Measurements from ENCODE around the gene ZSCAN10.

The ZSCAN10 gene

DNA sequence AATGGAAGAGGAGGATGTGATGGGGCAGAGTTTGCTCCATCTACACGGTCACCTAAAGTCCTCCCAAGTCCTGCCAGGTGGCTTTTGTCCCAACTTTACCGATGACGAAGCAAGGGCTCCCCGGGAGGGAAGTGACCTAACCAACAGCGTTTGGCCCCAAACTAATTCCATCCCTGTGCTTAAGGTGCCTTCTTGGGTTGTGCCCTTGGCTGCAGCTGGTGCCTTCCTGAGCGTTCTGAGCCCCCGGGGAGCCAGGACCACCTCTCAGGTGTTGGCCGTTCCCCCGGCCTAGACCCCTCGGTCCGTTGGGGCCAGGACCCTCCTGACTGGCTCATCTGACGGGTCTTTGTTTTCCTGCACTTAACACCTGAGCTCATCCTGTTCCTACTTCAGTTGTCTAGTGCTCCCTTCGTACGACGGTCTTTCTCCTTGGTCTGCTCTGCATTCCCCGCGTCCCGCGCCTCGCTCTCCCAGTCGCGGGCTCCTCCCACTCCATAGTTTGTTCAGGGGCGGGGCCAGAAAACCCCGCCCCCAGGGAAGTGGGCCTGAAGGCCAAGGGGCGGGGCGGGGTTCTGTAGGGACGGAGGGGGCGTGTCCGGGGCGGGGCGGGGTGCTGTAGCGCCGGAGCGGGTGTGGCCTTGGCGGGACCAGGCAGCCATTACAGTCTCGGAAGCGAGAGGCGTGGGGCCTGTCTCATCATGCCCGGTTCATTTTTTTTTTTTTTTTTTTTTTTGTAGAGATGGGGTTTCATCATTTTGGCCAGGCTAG is 822 bp upstream of the ZSCAN10 start:
- Histone ChIP-seq H3K27me3 (ENCODE audit: insufficient read depth, poor library complexity, severe bottlenecking) (no peaks in the 10 kb centered on the region), H3K4me3 (replicated peaks; ENCODE audit: insufficient read depth, low read length) (no peak overlapping the region), H3K27ac (replicated peaks) (0 out of 2 replicates have a peak overlapping the region, but pooled peaks have one; percentile 11)
- peak; percentile 83 to 92 for DNase-seq (ENCODE audit: low read depth in 1 of 2, low spot score in 1 of 2)
- TF ChIP-seq, protein P1, sequence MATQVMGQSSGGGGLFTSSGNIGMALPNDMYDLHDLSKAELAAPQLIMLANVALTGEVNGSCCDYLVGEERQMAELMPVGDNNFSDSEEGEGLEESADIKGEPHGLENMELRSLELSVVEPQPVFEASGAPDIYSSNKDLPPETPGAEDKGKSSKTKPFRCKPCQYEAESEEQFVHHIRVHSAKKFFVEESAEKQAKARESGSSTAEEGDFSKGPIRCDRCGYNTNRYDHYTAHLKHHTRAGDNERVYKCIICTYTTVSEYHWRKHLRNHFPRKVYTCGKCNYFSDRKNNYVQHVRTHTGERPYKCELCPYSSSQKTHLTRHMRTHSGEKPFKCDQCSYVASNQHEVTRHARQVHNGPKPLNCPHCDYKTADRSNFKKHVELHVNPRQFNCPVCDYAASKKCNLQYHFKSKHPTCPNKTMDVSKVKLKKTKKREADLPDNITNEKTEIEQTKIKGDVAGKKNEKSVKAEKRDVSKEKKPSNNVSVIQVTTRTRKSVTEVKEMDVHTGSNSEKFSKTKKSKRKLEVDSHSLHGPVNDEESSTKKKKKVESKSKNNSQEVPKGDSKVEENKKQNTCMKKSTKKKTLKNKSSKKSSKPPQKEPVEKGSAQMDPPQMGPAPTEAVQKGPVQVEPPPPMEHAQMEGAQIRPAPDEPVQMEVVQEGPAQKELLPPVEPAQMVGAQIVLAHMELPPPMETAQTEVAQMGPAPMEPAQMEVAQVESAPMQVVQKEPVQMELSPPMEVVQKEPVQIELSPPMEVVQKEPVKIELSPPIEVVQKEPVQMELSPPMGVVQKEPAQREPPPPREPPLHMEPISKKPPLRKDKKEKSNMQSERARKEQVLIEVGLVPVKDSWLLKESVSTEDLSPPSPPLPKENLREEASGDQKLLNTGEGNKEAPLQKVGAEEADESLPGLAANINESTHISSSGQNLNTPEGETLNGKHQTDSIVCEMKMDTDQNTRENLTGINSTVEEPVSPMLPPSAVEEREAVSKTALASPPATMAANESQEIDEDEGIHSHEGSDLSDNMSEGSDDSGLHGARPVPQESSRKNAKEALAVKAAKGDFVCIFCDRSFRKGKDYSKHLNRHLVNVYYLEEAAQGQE (IDR thresholded peaks at IDR 0.05; ENCODE audit: insufficient replicate concordance, low read depth): no peak
- TF ChIP-seq CTCF (IDR thresholded peaks at IDR 0.05; ENCODE audit: insufficient read depth, low read length) (no peak), POLR2AphosphoS5 (IDR thresholded peaks at IDR 0.05; ENCODE audit: low read depth) (no peak), GABPA (IDR thresholded peaks at IDR 0.05; ENCODE audit: low read depth) (no peak), SPI1 (IDR thresholded peaks at IDR 0.05; ENCODE audit: borderline replicate concordance, low read depth) (peak; percentile 29; the same call in 1 of the 2 replicates)

- Histone ChIP-seq H3K27me3 (ENCODE audit: insufficient read depth, poor library complexity, severe bottlenecking) (no peaks in the 10 kb centered on the region), H3K27ac (replicated peaks) (no peak overlapping the region), H3K4me3 (replicated peaks; ENCODE audit: insufficient read depth, low read length) (no peak overlapping the region)
- TF ChIP-seq POLR2AphosphoS5 (IDR thresholded peaks at IDR 0.05; ENCODE audit: low read depth) (no peak), GABPA (IDR thresholded peaks at IDR 0.05; ENCODE audit: low read depth) (no peak), CTCF (IDR thresholded peaks at IDR 0.05; ENCODE audit: insufficient read depth, low read length) (no peak), SPI1 (IDR thresholded peaks at IDR 0.05; ENCODE audit: borderline replicate concordance, low read depth) (no peak)
- TF ChIP-seq, protein P1 (IDR thresholded peaks at IDR 0.05; ENCODE audit: insufficient replicate concordance, low read depth): no peak
- no peak for DNase-seq (ENCODE audit: low read depth in 1 of 2, low spot score in 1 of 2)
Observed at GRCh38 chr16:3099395-3099731, 269 bp upstream of the ZSCAN10 start.

DNA sequence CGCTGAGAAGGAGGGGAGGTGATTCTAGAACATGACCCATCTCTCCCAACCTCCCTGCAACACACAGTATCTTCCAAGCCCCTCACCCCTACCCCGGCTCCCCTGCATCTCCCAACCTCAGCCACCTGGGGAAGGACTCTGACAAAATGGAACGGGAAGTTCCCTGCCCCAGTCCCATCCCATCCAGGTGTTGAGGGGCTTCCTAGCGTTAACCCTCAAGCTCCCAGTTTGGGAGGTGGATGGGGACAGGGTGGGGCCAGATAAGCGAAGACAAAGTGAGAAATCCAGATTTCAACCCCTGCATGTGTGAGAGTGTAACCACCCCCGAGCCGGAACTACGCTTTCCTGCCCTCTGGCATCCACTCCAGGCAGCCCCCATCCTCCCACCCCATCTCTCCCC is 1.8 kb downstream of the ZSCAN10 start:
- TF ChIP-seq, protein P1 (IDR thresholded peaks at IDR 0.05; ENCODE audit: insufficient replicate concordance, low read depth): no peak
- no peak for TF ChIP-seq GABPA (IDR thresholded peaks at IDR 0.05; ENCODE audit: low read depth)
- TF ChIP-seq POLR2AphosphoS5 (IDR thresholded peaks at IDR 0.05; ENCODE audit: low read depth): no peak
- TF ChIP-seq SPI1 (IDR thresholded peaks at IDR 0.05; ENCODE audit: borderline replicate concordance, low read depth): no peak
- no peak for TF ChIP-seq CTCF (IDR thresholded peaks at IDR 0.05; ENCODE audit: insufficient read depth, low read length)
- Histone ChIP-seq H3K27me3 (ENCODE audit: insufficient read depth, poor library complexity, severe bottlenecking) (no peaks in the 10 kb centered on the region), H3K4me3 (replicated peaks; ENCODE audit: insufficient read depth, low read length) (no peak overlapping the region), H3K27ac (replicated peaks) (no peak overlapping the region)
- DNase-seq (ENCODE audit: low read depth in 1 of 2, low spot score in 1 of 2): no peak
